Measurements from ENCODE around the gene GNAT1.

GRCh38 chr3:50245251-50245745 is 53.9 kb downstream of the GNAT1 start:
- TF ChIP-seq CTCF (IDR thresholded peaks at IDR 0.05; ENCODE audit: low read depth, low read length) (no peak), EZH2phosphoT487 (IDR thresholded peaks at IDR 0.05; ENCODE audit: low read depth) (no peak)

All from OCI-LY3 (cell line).